ENCODE results near the gene MITD1. TPM values are rescaled to one million over a fixed set of nuclear protein-coding genes. Genes with fewer than 3 reads are reported as not detected.
"Not testable (repeated sequence)": the region's sequence is repeated elsewhere in the genome, so short reads cannot be mapped to it uniquely, and the experiment has no call there.

The MITD1 gene
- total RNA-seq, 2 experiments from 2014 or later, result 49.8 to 55.9 TPM

GRCh38 chr2:99140056-99140859 lies 40.6 kb downstream of the MITD1 start:
- POLR2A ChIA-PET, result interaction anchor here (1.0 to 2.5 kb wide), 5 partner anchors 10 to 197 kb away, joined by 4 to 16 read pairs (median 11); partner anchors contain the start of genes EIF5B, LIPT1, TSGA10 and TXNDC9
- H3K9me3 Mint-ChIP-seq, result peaks cover 2% of the 10 kb centered on the region
- no peak for ATAC-seq
- DNase-seq, result no peak
- peaks cover 16% of the 10 kb centered on the region for H3K4me1 Mint-ChIP-seq (ENCODE audit: low read depth)
- TF ChIP-seq CTCF (IDR thresholded peaks at IDR 0.05), result no peak
- H3K36me3 Mint-ChIP-seq (ENCODE audit: low read depth), result peaks cover 16% of the 10 kb centered on the region
- H3K27me3 Mint-ChIP-seq, result no peaks in the 10 kb centered on the region
- intact Hi-C loops (cut with micrococcal nuclease), result no loop called here
- H3K4me3 Mint-ChIP-seq, result peak overlapping the region; percentile 94
- CTCF ChIA-PET, result interaction anchor here (1.2 to 3.2 kb wide), 6 partner anchors 10 to 204 kb away, joined by 3 to 9 read pairs (median 5); partner anchors contain the start of genes CRACDL, LIPT1, MITD1 and MRPL30
- peak overlapping the region; percentile 86 for H3K27ac Mint-ChIP-seq

GRCh38 chr2:99139003-99139402 lies 41.9 kb downstream of the MITD1 start:
- CTCF ChIA-PET, result interaction anchor here (0.7 kb wide), 1 partner anchor 14 kb away, joined by 4 read pairs; no protein-coding TSS in a partner anchor
- H3K27me3 Mint-ChIP-seq, result no peaks in the 10 kb centered on the region
- ATAC-seq (no peak), DNase-seq (no peak)
- peaks cover 10% of the 10 kb centered on the region for H3K9me3 Mint-ChIP-seq
- intact Hi-C loops (cut with micrococcal nuclease), result no loop called here
- H3K27ac Mint-ChIP-seq, result no peak overlapping the region
- POLR2A ChIA-PET, result interaction anchor here (0.6 kb wide), 3 partner anchors 15 to 439 kb away, joined by 3 to 4 read pairs (median 3); no protein-coding TSS in a partner anchor
- H3K4me1 Mint-ChIP-seq (ENCODE audit: low read depth), result peaks cover 16% of the 10 kb centered on the region
- no peak for TF ChIP-seq CTCF (IDR thresholded peaks at IDR 0.05)
- peaks cover 26% of the 10 kb centered on the region for H3K36me3 Mint-ChIP-seq (ENCODE audit: low read depth)
- H3K4me3 Mint-ChIP-seq, result no peak overlapping the region

- Mint-ChIP-seq H3K36me3 (ENCODE audit: low read depth) (peaks cover 47% of the 10 kb centered on the region), H3K4me1 (ENCODE audit: low read depth) (peaks cover 11% of the 10 kb centered on the region), H3K9me3 (peaks cover 43% of the 10 kb centered on the region)
- ATAC-seq; H3K27me3 Mint-ChIP-seq; CTCF ChIA-PET; H3K27ac Mint-ChIP-seq; DNase-seq; H3K4me3 Mint-ChIP-seq; intact Hi-C loops (cut with micrococcal nuclease); POLR2A ChIA-PET: not testable (repeated sequence)
These were observed 45.8 kb downstream of the MITD1 start for GRCh38 chr2:99135044-99135556.

- Mint-ChIP-seq H3K4me1 (ENCODE audit: low read depth) (no peaks in the 10 kb centered on the region), H3K36me3 (ENCODE audit: low read depth) (peaks cover 59% of the 10 kb centered on the region), H3K9me3 (peaks cover 59% of the 10 kb centered on the region), H3K27me3 (no peaks in the 10 kb centered on the region), H3K4me3 (no peak overlapping the region), H3K27ac (no peak overlapping the region)
- no peak for DNase-seq
- ChIA-PET CTCF (no interaction called here), POLR2A (no interaction called here)
- intact Hi-C loops (cut with micrococcal nuclease), result no loop called here
- no peak for ATAC-seq
- TF ChIP-seq CTCF (IDR thresholded peaks at IDR 0.05), result no peak
These were observed 52.9 kb downstream of the MITD1 start for GRCh38 chr2:99127981-99128380.

Other genes with a start within 250 kb of the MITD1 start
- under 1 TPM; 0.09 to 0.38 TPM for gene CRACDL, start 244.8 kb downstream of the MITD1 start, total RNA-seq
- 1 to 10 TPM; 1.4 to 1.5 TPM for gene C2orf15, start 39.4 kb downstream of the MITD1 start, total RNA-seq
- 1 to 10 TPM; 8.6 to 9.2 TPM for gene TSGA10, start 26.1 kb downstream of the MITD1 start, total RNA-seq
- 1 to 10 TPM; 3.3 to 6.0 TPM for gene LIPT1, start 26.1 kb downstream of the MITD1 start, total RNA-seq
- 10 to 100 TPM; 30.0 to 34.2 TPM for gene MRPL30, start 126 bp upstream of the MITD1 start, total RNA-seq
- not detected for gene LYG2, start 74.6 kb upstream of the MITD1 start, total RNA-seq
- under 1 TPM; 0.54 to 0.81 TPM for gene LYG1, start 120.1 kb upstream of the MITD1 start, total RNA-seq
- 10 to 100 TPM; 23.0 to 27.0 TPM for gene TXNDC9, start 155.3 kb upstream of the MITD1 start, total RNA-seq
- 10 to 100 TPM; 71.6 to 75.3 TPM for gene EIF5B, start 156.3 kb upstream of the MITD1 start, total RNA-seq

Measured in activated CD8-positive, alpha-beta T cell treated with anti-CD3 and anti-CD28 coated beads for 36 hours (primary cell).